HG03097 (cell line): ENCODE results near the gene IL17RE.

Experiments
- ATAC-seq: cut with Tn5 transposase; IDR thresholded peaks from one replicate; pipeline ENCODE4 v1.9.1; 2021; ENCODE audit not compliant: unreplicated experiment, low FRiP score

The IL17RE gene

DNA sequence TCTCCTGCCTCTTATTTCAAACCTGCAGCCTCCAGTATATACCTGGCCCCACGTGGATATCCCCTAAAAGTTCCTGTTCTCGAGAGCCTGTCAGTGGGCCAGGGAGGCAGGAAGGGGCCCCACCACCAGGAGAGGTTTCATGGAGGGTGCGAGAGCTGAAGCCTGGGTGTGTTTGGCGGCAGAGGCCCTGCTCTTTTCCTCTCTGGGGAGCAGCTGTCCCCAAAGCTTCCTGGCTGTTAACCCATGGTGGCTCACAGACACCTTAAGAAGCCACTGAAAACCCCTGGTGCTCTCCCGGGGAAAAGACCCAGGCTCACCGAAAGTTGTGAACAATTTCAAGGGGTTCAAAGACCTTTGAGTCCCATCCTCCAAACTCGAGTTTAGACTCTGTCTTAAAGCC is 48.5 kb downstream of the IL17RE start:
- ATAC-seq: no peak

DNA sequence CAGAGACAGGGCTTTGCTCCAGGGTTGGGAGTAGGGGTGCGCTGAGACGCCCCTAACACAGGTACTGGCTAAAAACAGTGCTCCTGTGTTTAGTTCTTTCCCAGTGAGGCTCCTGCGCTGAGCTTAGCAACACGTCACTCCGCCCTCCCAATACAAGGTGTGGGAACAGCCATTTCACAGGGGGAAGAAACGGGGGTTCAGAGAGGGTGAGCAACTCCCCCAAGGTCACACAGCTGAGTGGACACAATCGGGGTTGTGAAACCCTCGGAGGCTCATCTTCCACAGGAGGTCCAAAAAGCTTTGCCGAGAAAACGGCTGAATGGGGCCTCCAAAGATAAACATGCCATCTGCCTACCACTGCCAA is 48.9 kb downstream of the IL17RE start:
- ATAC-seq: no peak

DNA sequence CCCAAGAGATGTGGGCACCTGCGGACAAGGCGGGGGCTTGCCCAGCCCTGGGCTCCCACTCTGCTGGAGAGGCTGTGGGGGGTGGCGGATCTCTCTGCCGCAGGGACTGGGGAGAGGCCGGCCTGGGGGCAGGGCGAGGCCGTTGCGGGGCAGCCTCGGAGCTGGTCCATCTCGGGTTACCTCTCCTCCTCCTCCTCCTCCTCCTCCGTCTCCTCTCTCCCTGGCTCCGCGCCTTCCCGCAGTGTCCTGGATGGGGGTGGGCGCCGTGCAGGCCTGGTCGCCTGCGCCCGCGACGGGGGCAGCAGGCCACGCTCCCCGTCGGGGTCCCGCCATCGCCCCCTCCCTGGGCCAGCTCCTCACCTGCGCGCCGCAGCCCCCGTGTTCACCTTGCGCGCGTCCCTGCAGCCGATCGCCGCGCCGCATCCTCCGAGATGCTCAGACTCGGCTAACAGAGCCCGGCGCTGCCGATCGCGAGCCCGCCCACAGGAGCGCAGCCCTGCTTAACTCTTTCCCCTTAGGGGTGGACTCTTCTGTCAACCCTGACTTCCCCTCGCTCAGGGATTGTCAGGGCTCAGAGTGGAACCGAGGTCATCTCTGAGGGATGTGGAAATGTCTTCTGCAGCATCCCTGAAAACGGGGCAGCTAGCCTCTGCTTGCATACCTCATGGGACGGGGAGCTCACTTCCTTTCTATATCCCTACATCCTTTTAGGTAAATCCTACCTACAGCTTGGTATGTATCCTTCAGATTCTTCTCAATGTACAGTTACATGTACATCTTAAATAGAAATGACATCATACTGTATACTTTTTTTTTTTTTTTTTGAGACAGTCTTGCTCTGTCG is 49.5 kb downstream of the IL17RE start, which contains the start of gene PRRT3:
Gene PRRT3 (minus strand): TSS at position 447 of the 844 bp plus-strand sequence. CDS start 2,293 bp downstream, outside the sequence.
- peak; percentile 36 for ATAC-seq

DNA sequence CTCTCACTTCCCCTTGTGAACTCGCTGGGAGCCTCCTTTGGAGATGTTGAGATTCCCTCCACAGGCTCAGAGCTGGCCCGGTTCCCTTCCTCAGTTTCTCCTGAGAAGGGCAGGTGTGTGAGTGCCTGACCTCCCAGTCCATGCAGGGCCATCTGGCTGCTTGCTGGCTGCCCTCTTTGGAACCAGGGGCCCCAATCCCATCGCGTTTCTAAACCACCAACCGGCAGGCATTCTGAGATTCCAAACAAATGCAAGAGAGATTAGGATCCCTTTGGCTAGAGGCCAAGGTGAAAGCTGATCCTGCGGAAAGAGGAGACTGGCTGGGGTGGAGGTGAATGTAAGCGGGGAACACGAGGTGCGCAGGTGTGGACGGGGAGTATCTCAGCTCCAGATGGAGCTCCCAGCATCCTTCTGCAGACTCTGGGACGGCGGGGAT is 52.4 kb downstream of the IL17RE start:
- no peak for ATAC-seq

DNA sequence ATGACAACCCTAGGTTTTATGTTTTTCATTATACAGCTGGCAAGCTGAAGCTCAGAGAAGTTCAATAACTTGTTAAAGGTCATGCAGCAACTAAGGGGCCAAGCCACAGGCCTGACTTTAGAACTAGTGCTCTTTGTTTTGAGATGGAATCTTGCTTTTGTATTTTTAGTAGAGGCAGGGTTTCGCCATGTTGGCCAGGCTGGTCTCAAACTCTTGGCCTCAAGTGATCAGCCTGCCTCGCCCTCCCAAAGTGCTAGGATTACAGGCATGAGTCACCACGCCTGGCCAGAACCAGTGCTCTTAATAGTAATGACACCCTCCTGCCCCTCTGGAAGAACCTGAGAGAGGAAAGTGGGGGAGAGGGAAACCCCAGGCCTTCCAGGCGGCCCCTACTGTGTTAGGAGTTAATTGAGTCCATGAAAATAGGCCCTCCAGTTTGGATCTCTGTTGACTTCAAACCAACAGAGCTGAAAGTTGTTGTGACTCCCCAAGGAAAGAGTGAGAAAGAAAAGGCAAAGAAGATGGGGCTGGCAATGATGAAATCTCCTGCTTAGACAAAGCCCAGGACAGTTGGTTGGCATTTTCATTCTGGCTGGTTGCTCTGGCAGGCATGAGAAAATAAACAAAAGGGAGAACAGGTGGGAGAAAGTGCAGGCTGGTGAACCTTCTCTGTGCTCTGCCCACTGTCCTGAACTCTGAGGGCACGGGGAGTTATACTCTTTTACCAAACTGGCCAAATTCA is 53.1 kb downstream of the IL17RE start:
- ATAC-seq: no peak

DNA sequence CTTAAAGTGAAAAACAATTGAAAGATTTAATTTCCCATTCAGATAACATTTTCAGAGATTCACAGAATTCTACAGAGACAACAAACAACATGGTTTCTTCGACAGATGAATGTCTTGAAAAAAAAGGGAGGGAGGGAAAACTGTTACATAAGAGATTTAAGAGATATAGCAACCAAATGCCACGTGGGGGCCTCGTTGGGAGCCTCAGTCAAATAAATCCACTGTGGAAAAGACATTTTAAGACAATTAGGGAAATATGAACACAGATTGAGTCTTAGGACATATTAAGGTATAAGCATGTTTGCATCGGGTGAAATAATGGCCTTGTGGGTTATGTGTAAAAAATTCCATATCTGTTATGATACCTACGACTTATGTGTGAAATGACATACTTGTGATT is 54.6 kb downstream of the IL17RE start:
- no peak for ATAC-seq

DNA sequence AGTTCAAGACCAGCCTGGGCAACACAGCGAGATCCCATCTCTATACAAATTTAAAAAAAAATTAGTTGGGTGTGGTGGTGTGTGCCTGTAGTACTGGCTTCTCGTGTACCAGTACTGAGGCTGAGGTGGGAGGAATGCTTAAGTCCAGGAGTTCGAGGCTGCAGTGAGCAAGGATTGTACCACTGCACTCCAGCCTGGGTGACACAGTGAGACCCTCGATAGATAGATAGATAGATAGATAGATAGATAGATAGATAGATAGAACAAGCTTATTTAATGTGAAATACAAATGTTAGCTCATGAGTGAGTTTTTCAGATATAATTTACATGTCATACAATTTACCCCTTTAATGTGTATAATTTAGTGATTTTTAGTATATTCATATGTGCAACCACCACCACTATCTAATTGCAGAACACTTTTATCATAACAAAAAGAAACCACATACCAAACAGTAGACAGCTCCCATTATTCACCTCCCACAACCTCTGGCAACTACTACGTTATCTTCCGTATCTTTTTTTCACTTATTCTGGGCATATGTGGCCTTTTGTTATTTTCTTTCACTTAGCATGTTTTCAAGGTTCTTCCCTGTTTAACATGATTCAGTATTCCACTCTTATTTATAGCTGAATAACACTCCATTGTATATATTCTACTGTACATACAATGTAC is 62.7 kb downstream of the IL17RE start:
- ATAC-seq: no peak
